Mesendoderm (in vitro differentiated cells): ENCODE results near the gene RAMACL.
"Not testable (repeated sequence)": the region's sequence is repeated elsewhere in the genome, so short reads cannot be mapped to it uniquely, and the experiment has no call there.

Experiments used
- DNase-seq: peaks from one replicate; pipeline ENCODE4 v3.0.0; 2013
- H2AK5ac ChIP-seq: 2 replicates; pipeline ENCODE4 v1.6.1; 2013; ENCODE audit warnings: low read length, inconsistent platforms
- H2BK120ac ChIP-seq: 2 replicates; pipeline ENCODE4 v1.6.1; 2013; ENCODE audit warnings: low read depth, mild to moderate bottlenecking, low read length, moderate library complexity, mixed read lengths
- H2BK15ac ChIP-seq: replicated peaks from 2 replicates; pipeline ENCODE4 v1.6.1; 2013; ENCODE audit warnings: low read depth, mild to moderate bottlenecking, moderate library complexity
- H2BK5ac ChIP-seq: 2 replicates; pipeline ENCODE4 v1.6.1; 2013; ENCODE audit warnings: low read length, inconsistent platforms
- H3K18ac ChIP-seq: 2 replicates; pipeline ENCODE4 v1.6.1; 2013; ENCODE audit warnings: mild to moderate bottlenecking, low read length, mixed read lengths
- H3K23ac ChIP-seq: one replicate; pipeline ENCODE4 v1.6.1; 2013; ENCODE audit warnings: low read length
- H3K27ac ChIP-seq: 2 replicates; pipeline ENCODE4 v1.5.1; 2013; ENCODE audit warnings: low read depth, mild to moderate bottlenecking, inconsistent platforms, low read length, moderate library complexity
- H3K27me3 ChIP-seq: 2 replicates; pipeline ENCODE4 v1.6.1; 2013; ENCODE audit warnings: low read length, control low read depth, mild to moderate bottlenecking, inconsistent platforms; ENCODE audit not compliant: insufficient read depth, poor library complexity
- H3K36me3 ChIP-seq: 2 replicates; pipeline ENCODE4 v1.6.1; 2013; ENCODE audit warnings: low read length, inconsistent platforms; ENCODE audit not compliant: control insufficient read depth, insufficient read depth
- H3K4ac ChIP-seq: one replicate; pipeline ENCODE4 v1.6.1; 2013; ENCODE audit warnings: low read depth, mild to moderate bottlenecking, low read length, moderate library complexity
- H3K4me1 ChIP-seq: 2 replicates; pipeline ENCODE4 v1.6.1; 2013; ENCODE audit warnings: low read depth, low read length, inconsistent platforms; ENCODE audit not compliant: control insufficient read depth
- H3K4me2 ChIP-seq: 2 replicates; pipeline ENCODE4 v1.6.1; 2013; ENCODE audit warnings: low read length
- H3K4me3 ChIP-seq: 2 replicates; pipeline ENCODE4 v1.5.1; 2013; ENCODE audit warnings: mild to moderate bottlenecking, low read length
- H3K56ac ChIP-seq: one replicate; pipeline ENCODE4 v1.6.1; 2013; ENCODE audit warnings: low read length
- H3K79me1 ChIP-seq: 2 replicates; pipeline ENCODE4 v1.6.1; 2013; ENCODE audit warnings: low read length, inconsistent platforms
- H3K79me2 ChIP-seq: 2 replicates; pipeline ENCODE4 v1.6.1; 2013; ENCODE audit warnings: mild to moderate bottlenecking, low read length; ENCODE audit not compliant: control insufficient read depth, insufficient read depth
- H3K9ac ChIP-seq: 2 replicates; pipeline ENCODE4 v1.6.1; 2013; ENCODE audit warnings: low read length, inconsistent platforms
- H4K5ac ChIP-seq: one replicate; pipeline ENCODE4 v1.6.1; 2013; ENCODE audit warnings: low read length
- H4K8ac ChIP-seq: one replicate; pipeline ENCODE4 v1.6.1; 2013; ENCODE audit warnings: low read depth, mild to moderate bottlenecking, control low read depth, low read length, moderate library complexity
- WGBS: extraction: QIAGEN DNeasy Blood & Tissue Kit; methylation state at CpG from one replicate; pipeline ENCODE4 v1.1.7; 2013; ENCODE audit warnings: low lambda C conversion rate, missing lambda C conversion rate; ENCODE audit not compliant: insufficient coverage; ENCODE audit errors: extremely low coverage; 5-methylcytosine and 5-hydroxymethylcytosine counted together

The RAMACL gene

GRCh38 chr6:166584155-166584554 lies 2.3 kb downstream of the RAMACL start:
- Histone ChIP-seq H2BK5ac (no peak overlapping the region), H3K18ac (no peak overlapping the region), H3K36me3 (no peaks in the 10 kb centered on the region), H2BK120ac (no peak overlapping the region), H3K27ac (no peak overlapping the region), H3K27me3 (no peaks in the 10 kb centered on the region), H3K4me3 (no peak overlapping the region), H4K8ac (no peak overlapping the region), H4K5ac (no peak overlapping the region), H2AK5ac (no peak overlapping the region), H3K23ac (no peak overlapping the region), H3K4me2 (no peak overlapping the region), H3K56ac (no peak overlapping the region), H3K79me1 (no peaks in the 10 kb centered on the region), H3K4ac (no peak overlapping the region), H2BK15ac (no peak overlapping the region), H3K79me2 (no peaks in the 10 kb centered on the region), H3K4me1 (no peaks in the 10 kb centered on the region), H3K9ac (no peak overlapping the region)
- WGBS = no CpG with 5 or more reads among the region's 3 CpGs
- DNase-seq = no peak

GRCh38 chr6:166583230-166583965 lies 3.1 kb downstream of the RAMACL start:
- no CpG with 5 or more reads among the region's 15 CpGs for WGBS
- Histone ChIP-seq H2BK120ac (no peak overlapping the region), H3K79me2 (no peaks in the 10 kb centered on the region), H2BK5ac (no peak overlapping the region), H3K56ac (no peak overlapping the region), H3K18ac (no peak overlapping the region), H3K36me3 (no peaks in the 10 kb centered on the region), H3K4me1 (no peaks in the 10 kb centered on the region), H3K9ac (no peak overlapping the region), H2AK5ac (no peak overlapping the region), H3K23ac (no peak overlapping the region), H4K5ac (no peak overlapping the region), H4K8ac (no peak overlapping the region), H2BK15ac (no peak overlapping the region), H3K27me3 (no peaks in the 10 kb centered on the region), H3K4me2 (no peak overlapping the region), H3K27ac (no peak overlapping the region), H3K4ac (no peak overlapping the region), H3K79me1 (no peaks in the 10 kb centered on the region), H3K4me3 (no peak overlapping the region)
- no peak for DNase-seq

GRCh38 chr6:166582258-166582657 lies 4.2 kb downstream of the RAMACL start:
- no peak overlapping the region for H3K27ac ChIP-seq
- H3K18ac ChIP-seq = no peak overlapping the region
- no peak overlapping the region for H3K4ac ChIP-seq
- H3K4me3 ChIP-seq = no peak overlapping the region
- H3K4me1 ChIP-seq = no peaks in the 10 kb centered on the region
- no peak overlapping the region for H2BK15ac ChIP-seq
- H3K36me3 ChIP-seq = no peaks in the 10 kb centered on the region
- H3K79me2 ChIP-seq = no peaks in the 10 kb centered on the region
- H4K5ac ChIP-seq = no peak overlapping the region
- H3K79me1 ChIP-seq = no peaks in the 10 kb centered on the region
- no peak overlapping the region for H2BK120ac ChIP-seq
- H3K56ac ChIP-seq = no peak overlapping the region
- H4K8ac ChIP-seq = no peak overlapping the region
- H3K9ac ChIP-seq = no peak overlapping the region
- WGBS = no CpG with 5 or more reads among the region's 6 CpGs
- H3K4me2 ChIP-seq = no peak overlapping the region
- no peak overlapping the region for H2AK5ac ChIP-seq
- H3K23ac ChIP-seq = no peak overlapping the region
- H2BK5ac ChIP-seq = no peak overlapping the region
- no peak for DNase-seq
- no peaks in the 10 kb centered on the region for H3K27me3 ChIP-seq

GRCh38 chr6:166581801-166582200 lies 4.7 kb downstream of the RAMACL start:
- not testable (repeated sequence) for H3K27ac ChIP-seq, H2BK120ac ChIP-seq, H3K4me3 ChIP-seq, H3K4me1 ChIP-seq, H3K4me2 ChIP-seq, H3K79me2 ChIP-seq, H3K27me3 ChIP-seq, H3K79me1 ChIP-seq, H2BK15ac ChIP-seq, H3K18ac ChIP-seq, H4K5ac ChIP-seq, H3K36me3 ChIP-seq, H3K23ac ChIP-seq, DNase-seq, H3K4ac ChIP-seq, H2AK5ac ChIP-seq, H3K56ac ChIP-seq, H3K9ac ChIP-seq, H4K8ac ChIP-seq, H2BK5ac ChIP-seq
- WGBS = no CpG with 5 or more reads among the region's 8 CpGs

GRCh38 chr6:166581091-166581511 lies 5.4 kb downstream of the RAMACL start:
- Histone ChIP-seq H3K79me1 (no peaks in the 10 kb centered on the region), H3K23ac (no peak overlapping the region), H3K27ac (no peak overlapping the region), H2AK5ac (no peak overlapping the region), H2BK15ac (no peak overlapping the region), H3K36me3 (no peaks in the 10 kb centered on the region), H3K4ac (no peak overlapping the region), H3K9ac (no peak overlapping the region), H2BK5ac (no peak overlapping the region), H3K4me2 (no peak overlapping the region), H3K4me1 (no peaks in the 10 kb centered on the region), H3K18ac (no peak overlapping the region), H4K5ac (no peak overlapping the region), H3K4me3 (no peak overlapping the region), H3K79me2 (no peaks in the 10 kb centered on the region), H4K8ac (no peak overlapping the region), H3K27me3 (no peaks in the 10 kb centered on the region), H2BK120ac (no peak overlapping the region), H3K56ac (no peak overlapping the region)
- no peak for DNase-seq
- WGBS = no CpG with 5 or more reads among the region's 11 CpGs
